GM19468 (cell line): Measurements from ENCODE around the gene LGALS4.
A peak's percentile ranks its signal among the peaks of the same experiment; 100 is the strongest.
"Not testable (repeated sequence)": the region's sequence is repeated elsewhere in the genome, so short reads cannot be mapped to it uniquely, and the experiment has no call there.

ENCODE experiments used
- ATAC-seq: cut with Tn5 transposase; IDR thresholded peaks from one replicate; pipeline ENCODE4 v1.9.1; 2021; ENCODE audit warnings: mild to moderate bottlenecking, moderate library complexity, moderate number of reproducible peaks; ENCODE audit not compliant: unreplicated experiment; ENCODE audit errors: extremely low read depth

The LGALS4 gene

GRCh38 chr19:38812841-38813320, at the start of gene LGALS4:
TSS of gene LGALS4 (minus strand) at chr19:38812945. CDS start at chr19:38812886, 59 bp downstream.
- no peak for ATAC-seq

GRCh38 chr19:38861368-38861767, 48.6 kb upstream of the LGALS4 start:
- no peak for ATAC-seq

- ATAC-seq = not testable (repeated sequence)
Observed at GRCh38 chr19:38859631-38860204, 47.0 kb upstream of the LGALS4 start.

- no peak for ATAC-seq
Observed at GRCh38 chr19:38856813-38857212, 44.1 kb upstream of the LGALS4 start.

- ATAC-seq = not testable (repeated sequence)
Observed at GRCh38 chr19:38855751-38856150, 43.0 kb upstream of the LGALS4 start.

GRCh38 chr19:38854961-38855360, 42.2 kb upstream of the LGALS4 start:
- not testable (repeated sequence) for ATAC-seq

- ATAC-seq = no peak
Observed at GRCh38 chr19:38853214-38853613, 40.5 kb upstream of the LGALS4 start.

- ATAC-seq = no peak
Observed at GRCh38 chr19:38852231-38853044, 39.7 kb upstream of the LGALS4 start.

- no peak for ATAC-seq
Observed at GRCh38 chr19:38851622-38852230, 39.0 kb upstream of the LGALS4 start.

GRCh38 chr19:38850976-38851621, 38.4 kb upstream of the LGALS4 start:
- ATAC-seq = no peak

- peak; percentile 70 for ATAC-seq
Observed at GRCh38 chr19:38850436-38850975, 37.8 kb upstream of the LGALS4 start.

GRCh38 chr19:38849860-38850435, 37.2 kb upstream of the LGALS4 start, which contains the start of gene HNRNPL:
TSS of gene HNRNPL (minus strand) at chr19:38849986. CDS start at chr19:38849966, 20 bp downstream.
- peak; percentile 56 for ATAC-seq

- ATAC-seq = no peak
Observed at GRCh38 chr19:38849147-38849859, 36.6 kb upstream of the LGALS4 start.

- no peak for ATAC-seq
Observed at GRCh38 chr19:38848299-38849146, 35.8 kb upstream of the LGALS4 start.

GRCh38 chr19:38846097-38846496, 33.4 kb upstream of the LGALS4 start:
- ATAC-seq = no peak

GRCh38 chr19:38845374-38846024, 32.8 kb upstream of the LGALS4 start:
- ATAC-seq = no peak

GRCh38 chr19:38844093-38844686, 31.4 kb upstream of the LGALS4 start:
- no peak for ATAC-seq
